GM23338 (cell line): ENCODE measurements around the gene WDR27. TPM values are rescaled to one million over a fixed set of nuclear protein-coding genes. Genes with fewer than 3 reads are reported as not detected.
A peak's percentile ranks its signal among the peaks of the same experiment; 100 is the strongest.

Experiments
- ATAC-seq: fragments of 200-7000 bp; cut with Tn5 transposase; 3 replicates; pipeline ENCODE4 v1.9.1; 2020
- DNase-seq: peaks from one replicate; pipeline ENCODE4 v3.0.0-alpha.2; 2015; ENCODE audit warnings: low spot score
- H2AFZ ChIP-seq: fragments of 200-600 bp; sonication (generic); 2 replicates; pipeline ENCODE4 v1.8.0; 2016; ENCODE audit warnings: antibody characterized with exemption, mild to moderate bottlenecking, moderate library complexity
- H3F3A ChIP-seq: fragments of 200-600 bp; sonication (generic); replicated peaks from 2 replicates; pipeline ENCODE4 v1.8.0; 2017; ENCODE audit warnings: antibody characterized with exemption, mixed run types, low read depth
- H3K27ac ChIP-seq: fragments of 200-600 bp; sonication (generic); 2 replicates; pipeline ENCODE4 v1.6.1; 2016; ENCODE audit warnings: low read depth
- H3K27me3 ChIP-seq: fragments of 200-600 bp; sonication (generic); 2 replicates; pipeline ENCODE4 v1.8.0; 2016; ENCODE audit warnings: mild to moderate bottlenecking, mixed run types, moderate library complexity; ENCODE audit not compliant: insufficient read depth
- H3K36me3 ChIP-seq: fragments of 200-600 bp; sonication (generic); 2 replicates; pipeline ENCODE4 v1.8.0; 2016; ENCODE audit warnings: mild to moderate bottlenecking; ENCODE audit not compliant: insufficient read depth
- H3K4me1 ChIP-seq: fragments of 200-600 bp; sonication (generic); 2 replicates; pipeline ENCODE4 v1.8.0; 2016; ENCODE audit warnings: mild to moderate bottlenecking, moderate library complexity; ENCODE audit not compliant: insufficient read depth
- H3K4me2 ChIP-seq: fragments of 200-600 bp; sonication (generic); 2 replicates; pipeline ENCODE4 v1.7.1; 2017; ENCODE audit warnings: mixed run types
- H3K4me3 ChIP-seq: fragments of 200-600 bp; sonication (generic); 2 replicates; pipeline ENCODE4 v1.6.1; 2016; ENCODE audit warnings: mixed run types
- H3K79me2 ChIP-seq: fragments of 200-600 bp; sonication (generic); replicated peaks from 2 replicates; pipeline ENCODE4 v1.8.0; 2017; ENCODE audit warnings: mild to moderate bottlenecking; ENCODE audit not compliant: insufficient read depth
- H3K9me2 ChIP-seq: fragments of 200-600 bp; sonication (generic); 2 replicates; pipeline ENCODE4 v1.8.0; 2017; ENCODE audit not compliant: insufficient read depth
- H4K20me1 ChIP-seq: fragments of 200-600 bp; sonication (generic); replicated peaks from 2 replicates; pipeline ENCODE4 v1.8.0; 2017; ENCODE audit warnings: mild to moderate bottlenecking; ENCODE audit not compliant: insufficient read depth
- H3K27ac Mint-ChIP-seq: 2 replicates; pipeline ENCODE4 v1.8.0; 2020; ENCODE audit warnings: inconsistent platforms, mild to moderate bottlenecking, moderate library complexity, mixed read lengths
- H3K27me3 Mint-ChIP-seq: 3 replicates; pipeline ENCODE4 v1.8.0; 2022; ENCODE audit warnings: low read depth, mild to moderate bottlenecking, moderate library complexity, mixed read lengths, inconsistent platforms; ENCODE audit not compliant: insufficient read depth, poor library complexity
- H3K36me3 Mint-ChIP-seq: 3 replicates; pipeline ENCODE4 v1.8.0; 2021; ENCODE audit warnings: low read depth, mild to moderate bottlenecking, inconsistent platforms, moderate library complexity, mixed read lengths
- H3K4me1 Mint-ChIP-seq: 3 replicates; pipeline ENCODE4 v1.8.0; 2020; ENCODE audit warnings: mild to moderate bottlenecking, inconsistent platforms, mixed read lengths
- H3K4me3 Mint-ChIP-seq: 3 replicates; pipeline ENCODE4 v1.8.0; 2021; ENCODE audit warnings: moderate library complexity, mild to moderate bottlenecking, inconsistent platforms, mixed read lengths
- H3K9me3 Mint-ChIP-seq: 3 replicates; pipeline ENCODE4 v1.8.0; 2020; ENCODE audit warnings: moderate library complexity, mild to moderate bottlenecking, inconsistent platforms, mixed read lengths
- CREB1 ChIP-seq: fragments of 250-450 bp; sonication (Bioruptor Pico); IDR thresholded peaks from 2 replicates; pipeline ENCODE4 v1.5.0; 2020; ENCODE audit warnings: low read depth, mild to moderate bottlenecking, moderate library complexity
- CTCF ChIP-seq, 2 experiments: fragments of 200-600 bp in 1 of 2; sonication (generic) in 1 of 2; conservative IDR thresholded peaks; 2 replicates each; pipeline versions ENCODE4 v1.5.1 to v1.6.1; 2016 to 2017; ENCODE audit warnings: antibody characterized with exemption in 2 of 2, low read depth in 2 of 2, mild to moderate bottlenecking in 2 of 2, moderate library complexity in 1 of 2
- ETS1 ChIP-seq: IDR thresholded peaks from 2 replicates; pipeline ENCODE4 v1.6.1; 2016; ENCODE audit warnings: antibody characterized with exemption
- EZH2 ChIP-seq: fragments of 200-600 bp; sonication (generic); IDR thresholded peaks from one replicate; pipeline ENCODE4 v1.8.0; 2017; ENCODE audit warnings: antibody characterized with exemption, mild to moderate bottlenecking, low read depth; ENCODE audit not compliant: unreplicated experiment
- EZH2phosphoT487 ChIP-seq: fragments of 200-600 bp; sonication (generic); IDR thresholded peaks from one replicate; pipeline ENCODE4 v1.8.1; 2018; ENCODE audit warnings: antibody characterized with exemption; ENCODE audit not compliant: unreplicated experiment
- POLR2AphosphoS5 ChIP-seq: IDR thresholded peaks from 2 replicates; pipeline ENCODE4 v1.6.1; 2016; ENCODE audit warnings: antibody characterized with exemption, low read depth
- REST ChIP-seq: IDR thresholded peaks from one replicate; pipeline ENCODE4 v1.6.1; 2018; ENCODE audit warnings: antibody characterized with exemption; ENCODE audit not compliant: unreplicated experiment
- STAT1 ChIP-seq: IDR thresholded peaks from one replicate; pipeline ENCODE4 v1.6.1; 2016; ENCODE audit warnings: antibody characterized with exemption; ENCODE audit not compliant: unreplicated experiment
- ZNF331 ChIP-seq: fragments of 250-450 bp; sonication (Bioruptor Pico); IDR thresholded peaks from 2 replicates; pipeline ENCODE4 v1.5.0; 2020; ENCODE audit warnings: low read depth, mild to moderate bottlenecking, moderate library complexity
- polyA plus RNA-seq: library from polyadenylated mRNA; unstranded; fragments of >200 nt; fragmentation: Nextera tagmentation; extraction: Ambion mirVana; gene quantifications from 2 replicates; pipeline ENCODE4 v1.2.1, GENCODE V29; 2016
- total RNA-seq: library from RNA; depleted of rRNA; stranded (reverse); fragments of >200 nt; shearing (Covaris generic); gene quantifications from 2 replicates; pipeline ENCODE4 v1.2.3, GENCODE V29; 2014

The WDR27 gene
- total and polyA plus RNA-seq, 2 experiments from 2014 or later = 55.3 to 80.4 TPM

- Mint-ChIP-seq H3K27me3 (peaks cover 14% of the 10 kb centered on the region), H3K4me1 (peaks cover 46% of the 10 kb centered on the region), H3K36me3 (peaks cover 4% of the 10 kb centered on the region; the same call in 1 of the 3 replicates), H3K9me3 (no peaks in the 10 kb centered on the region), H3K4me3 (peak within 1 kb of the TSS; percentile 90), H3K27ac (peak within 1 kb of the TSS; percentile 96)
- peaks cover 26% of the 10 kb centered on the region for H3K4me1 ChIP-seq
- ATAC-seq (peak; percentile 69), DNase-seq (peak; percentile 72)
- peaks cover 38% of the 10 kb centered on the region for H3K79me2 ChIP-seq
- peaks cover 29% of the 10 kb centered on the region for H4K20me1 ChIP-seq
- H3K27me3 ChIP-seq = peaks cover 11% of the 10 kb centered on the region
- peak within 1 kb of the TSS; percentile 94 for H3K4me2 ChIP-seq
- peak within 1 kb of the TSS; percentile 78; the same call in 1 of the 2 replicates for H3K27ac ChIP-seq
- no peaks in the 10 kb centered on the region; the same call in 1 of the 2 replicates for H3F3A ChIP-seq
- H3K36me3 ChIP-seq = no peaks in the 10 kb centered on the region
- H3K4me3 ChIP-seq = peak within 1 kb of the TSS; percentile 89
- peak within 1 kb of the TSS; percentile 87 for H2AFZ ChIP-seq
- TF ChIP-seq STAT1 (no peak), ETS1 (peak; percentile 25; the same call in 1 of the 2 replicates), CREB1 (0 out of 2 replicates have a peak, but pooled peaks have one; percentile 33), POLR2AphosphoS5 (peak; percentile 88)
- H3K9me2 ChIP-seq = no peaks in the 10 kb centered on the region
Observed at GRCh38 chr6:169724494-169725124, 22.8 kb upstream of the WDR27 start, which contains the start of gene PHF10. Gene PHF10 (minus strand): TSS chr6:169724500. CDS start chr6:169723931, 569 bp downstream.

GRCh38 chr6:169723991-169724493 lies 22.2 kb upstream of the WDR27 start:
- H3K9me3 Mint-ChIP-seq = no peaks in the 10 kb centered on the region
- ATAC-seq (peak; percentile 4; the same call in 2 of the 3 replicates), DNase-seq (peak; percentile 61)
- Histone ChIP-seq H3K4me3 (peak overlapping the region; percentile 29; the same call in 1 of the 2 replicates), H4K20me1 (peaks cover 33% of the 10 kb centered on the region), H3K9me2 (no peaks in the 10 kb centered on the region), H3K36me3 (no peaks in the 10 kb centered on the region), H3K27me3 (peaks cover 11% of the 10 kb centered on the region), H3K4me1 (peaks cover 26% of the 10 kb centered on the region), H3K4me2 (no peak overlapping the region), H3F3A (no peaks in the 10 kb centered on the region; the same call in 1 of the 2 replicates), H3K79me2 (peaks cover 44% of the 10 kb centered on the region), H2AFZ (no peak overlapping the region), H3K27ac (no peak overlapping the region)
- H3K27ac Mint-ChIP-seq = no peak overlapping the region
- H3K27me3 Mint-ChIP-seq = peaks cover 14% of the 10 kb centered on the region
- peaks cover 4% of the 10 kb centered on the region; the same call in 1 of the 3 replicates for H3K36me3 Mint-ChIP-seq
- peaks cover 43% of the 10 kb centered on the region for H3K4me1 Mint-ChIP-seq
- H3K4me3 Mint-ChIP-seq = peak overlapping the region; percentile 63; the same call in 2 of the 3 replicates
- TF ChIP-seq CREB1 = no peak
- TF ChIP-seq CTCF (conservative IDR thresholded peaks at IDR 0.05; ENCODE audit: low read depth in 2 of 2) = no peak
- TF ChIP-seq POLR2AphosphoS5 = no peak; the same call in none of the 2 replicates
- TF ChIP-seq EZH2phosphoT487 = no peak
- no peak for TF ChIP-seq STAT1
- no peak for TF ChIP-seq REST
- no peak for TF ChIP-seq EZH2
- no peak for TF ChIP-seq ZNF331
